Activated CD4-positive, alpha-beta memory T cell treated with anti-CD3 and anti-CD28 coated beads, Interleukin-2, amount 10 ng/mL, durations not matched to agents 7 days and 5 days (primary cell): ENCODE results near the gene SLIT1. TPM values are rescaled to one million over a fixed set of nuclear protein-coding genes. Genes with fewer than 3 reads are reported as not detected.
"Not testable (repeated sequence)": the region's sequence is repeated elsewhere in the genome, so short reads cannot be mapped to it uniquely, and the experiment has no call there.

Experiments
- CTCF ChIA-PET: fragments of 350-600 bp; sonication (Branson Sonifier 250); formaldehyde crosslinking; loops from one replicate; lab custom pipeline; 2021; ENCODE audit warnings: antibody characterized with exemption, inconsistent platforms; lab: Charles Lee
- POLR2A ChIA-PET: fragments of 350-600 bp; sonication (Branson Sonifier 250); formaldehyde crosslinking; loops from one replicate; lab custom pipeline; 2021; ENCODE audit warnings: antibody characterized with exemption; lab: Charles Lee
- DNase-seq: peaks from one replicate; pipeline ENCODE4 v3.0.0-alpha.2; 2020
- H3K27ac Mint-ChIP-seq: one replicate; pipeline ENCODE4 v1.8.0; 2021; ENCODE audit warnings: mild to moderate bottlenecking, mixed read lengths
- H3K27me3 Mint-ChIP-seq: one replicate; pipeline ENCODE4 v1.8.0; 2021; ENCODE audit warnings: mixed read lengths
- H3K36me3 Mint-ChIP-seq: one replicate; pipeline ENCODE4 v1.8.0; 2021; ENCODE audit warnings: low read depth, mixed read lengths
- H3K4me1 Mint-ChIP-seq: one replicate; pipeline ENCODE4 v1.8.0; 2021; ENCODE audit warnings: mixed read lengths
- H3K4me3 Mint-ChIP-seq: one replicate; pipeline ENCODE4 v1.8.0; 2021; ENCODE audit warnings: mild to moderate bottlenecking, mixed read lengths
- H3K9me3 Mint-ChIP-seq: one replicate; pipeline ENCODE4 v1.8.0; 2021; ENCODE audit warnings: mixed read lengths
- total RNA-seq, 2 experiments: library from RNA; stranded (reverse); gene quantifications; one replicate each; pipeline ENCODE4 v1.2.3, GENCODE V29; 2021

The SLIT1 gene
- total RNA-seq, 2 experiments from 2014 or later: 0.30 to 0.35 TPM

- Mint-ChIP-seq H3K4me3 (no peak overlapping the region), H3K4me1 (peaks cover 3% of the 10 kb centered on the region), H3K36me3 (no peaks in the 10 kb centered on the region), H3K27ac (no peak overlapping the region), H3K9me3 (no peaks in the 10 kb centered on the region), H3K27me3 (no peaks in the 10 kb centered on the region)
- DNase-seq: no peak
- CTCF ChIA-PET: no interaction called here
- POLR2A ChIA-PET: no interaction called here
These were observed 142.8 kb downstream of the SLIT1 start for GRCh38 chr10:97042716-97043562.

- Mint-ChIP-seq H3K27me3 (no peaks in the 10 kb centered on the region), H3K36me3 (no peaks in the 10 kb centered on the region), H3K9me3 (no peaks in the 10 kb centered on the region), H3K4me1 (peaks cover 9% of the 10 kb centered on the region), H3K4me3 (no peak overlapping the region), H3K27ac (no peak overlapping the region)
- POLR2A ChIA-PET: no interaction called here
- CTCF ChIA-PET: no interaction called here
- DNase-seq: no peak
These were observed 143.7 kb downstream of the SLIT1 start for GRCh38 chr10:97042081-97042480.

GRCh38 chr10:97040706-97041105 is 145.1 kb downstream of the SLIT1 start:
- Mint-ChIP-seq H3K27me3 (peaks cover 4% of the 10 kb centered on the region), H3K36me3 (no peaks in the 10 kb centered on the region), H3K27ac (no peak overlapping the region), H3K4me1 (peaks cover 9% of the 10 kb centered on the region), H3K9me3 (no peaks in the 10 kb centered on the region), H3K4me3 (no peak overlapping the region)
- no peak for DNase-seq
- POLR2A ChIA-PET: no interaction called here
- CTCF ChIA-PET: no interaction called here

GRCh38 chr10:97040248-97040584 is 145.5 kb downstream of the SLIT1 start:
- H3K4me1 Mint-ChIP-seq: peaks cover 9% of the 10 kb centered on the region
- ChIA-PET POLR2A (no interaction called here), CTCF (interaction anchor here (1.1 kb wide), 1 partner anchor 170 kb away, joined by 3 read pairs; no protein-coding TSS in a partner anchor)
- no peak for DNase-seq
- no peak overlapping the region for H3K27ac Mint-ChIP-seq
- H3K36me3 Mint-ChIP-seq: no peaks in the 10 kb centered on the region
- peaks cover 4% of the 10 kb centered on the region for H3K27me3 Mint-ChIP-seq
- H3K4me3 Mint-ChIP-seq: no peak overlapping the region
- no peaks in the 10 kb centered on the region for H3K9me3 Mint-ChIP-seq

- no peak overlapping the region for H3K27ac Mint-ChIP-seq
- H3K4me1 Mint-ChIP-seq: peaks cover 9% of the 10 kb centered on the region
- H3K27me3 Mint-ChIP-seq: peaks cover 4% of the 10 kb centered on the region
- ChIA-PET CTCF (interaction anchor here (1.0 to 1.1 kb wide), 2 partner anchors 11 to 171 kb away, joined by 3 read pairs; no protein-coding TSS in a partner anchor), POLR2A (no interaction called here)
- no peak overlapping the region for H3K4me3 Mint-ChIP-seq
- no peaks in the 10 kb centered on the region for H3K36me3 Mint-ChIP-seq
- DNase-seq: no peak
- H3K9me3 Mint-ChIP-seq: no peaks in the 10 kb centered on the region
These were observed 146.1 kb downstream of the SLIT1 start for GRCh38 chr10:97039538-97040247.

- DNase-seq: no peak
- Mint-ChIP-seq H3K9me3 (no peaks in the 10 kb centered on the region), H3K27ac (no peak overlapping the region), H3K27me3 (peaks cover 4% of the 10 kb centered on the region), H3K4me3 (no peak overlapping the region), H3K4me1 (peaks cover 9% of the 10 kb centered on the region), H3K36me3 (no peaks in the 10 kb centered on the region)
- ChIA-PET CTCF (interaction anchor here (0.6 to 4.4 kb wide), 9 partner anchors 12 to 398 kb away, joined by 3 to 67 read pairs (median 7); no protein-coding TSS in a partner anchor), POLR2A (no interaction called here)
These were observed 147.1 kb downstream of the SLIT1 start for GRCh38 chr10:97038688-97039087.

- no peaks in the 10 kb centered on the region for H3K9me3 Mint-ChIP-seq
- H3K36me3 Mint-ChIP-seq: no peaks in the 10 kb centered on the region
- CTCF ChIA-PET: interaction anchor here (0.6 to 4.4 kb wide), 37 partner anchors 10 to 524 kb away, joined by 3 to 67 read pairs (median 4); partner anchors contain the start of gene TLL2
- peaks cover 6% of the 10 kb centered on the region for H3K27me3 Mint-ChIP-seq
- no peak overlapping the region for H3K27ac Mint-ChIP-seq
- H3K4me1 Mint-ChIP-seq: peaks cover 9% of the 10 kb centered on the region
- peak overlapping the region; percentile 29 for H3K4me3 Mint-ChIP-seq
- POLR2A ChIA-PET: no interaction called here
- DNase-seq: peak; percentile 66
These were observed 148.1 kb downstream of the SLIT1 start for GRCh38 chr10:97037365-97038361.

- H3K4me3 Mint-ChIP-seq: no peak overlapping the region
- H3K27ac Mint-ChIP-seq: no peak overlapping the region
- ChIA-PET CTCF (interaction anchor here (1.8 to 4.4 kb wide), 4 partner anchors 9 to 200 kb away, joined by 5 to 67 read pairs (median 33); no protein-coding TSS in a partner anchor), POLR2A (no interaction called here)
- DNase-seq: no peak
- H3K27me3 Mint-ChIP-seq: peaks cover 6% of the 10 kb centered on the region
- H3K4me1 Mint-ChIP-seq: peaks cover 9% of the 10 kb centered on the region
- no peaks in the 10 kb centered on the region for H3K36me3 Mint-ChIP-seq
- no peaks in the 10 kb centered on the region for H3K9me3 Mint-ChIP-seq
These were observed 150.6 kb downstream of the SLIT1 start for GRCh38 chr10:97034958-97035769.

GRCh38 chr10:97034301-97034700 is 151.5 kb downstream of the SLIT1 start:
- ChIA-PET POLR2A (no interaction called here), CTCF (no interaction called here)
- Mint-ChIP-seq H3K4me3 (no peak overlapping the region), H3K27me3 (peaks cover 6% of the 10 kb centered on the region), H3K4me1 (peaks cover 9% of the 10 kb centered on the region), H3K9me3 (no peaks in the 10 kb centered on the region), H3K27ac (no peak overlapping the region), H3K36me3 (no peaks in the 10 kb centered on the region)
- DNase-seq: no peak

GRCh38 chr10:97033841-97034240 is 151.9 kb downstream of the SLIT1 start:
- H3K4me3 Mint-ChIP-seq, H3K36me3 Mint-ChIP-seq, H3K9me3 Mint-ChIP-seq, CTCF ChIA-PET, DNase-seq, POLR2A ChIA-PET, H3K27ac Mint-ChIP-seq, H3K4me1 Mint-ChIP-seq, H3K27me3 Mint-ChIP-seq: not testable (repeated sequence)

- Mint-ChIP-seq H3K27me3 (peaks cover 15% of the 10 kb centered on the region), H3K36me3 (no peaks in the 10 kb centered on the region), H3K4me3 (no peak overlapping the region), H3K4me1 (peaks cover 4% of the 10 kb centered on the region), H3K9me3 (no peaks in the 10 kb centered on the region), H3K27ac (no peak overlapping the region)
- no peak for DNase-seq
- CTCF ChIA-PET: interaction anchor here (0.6 kb wide), 1 partner anchor 254 kb away, joined by 3 read pairs; no protein-coding TSS in a partner anchor
- POLR2A ChIA-PET: no interaction called here
These were observed 153.1 kb downstream of the SLIT1 start for GRCh38 chr10:97032624-97033023.

GRCh38 chr10:97031459-97031858 is 154.3 kb downstream of the SLIT1 start:
- H3K27ac Mint-ChIP-seq: no peak overlapping the region

More at GRCh38 chr10:97031459-97031858, 154.3 kb downstream of the SLIT1 start:
- H3K4me3 Mint-ChIP-seq: no peak overlapping the region
- no peaks in the 10 kb centered on the region for H3K36me3 Mint-ChIP-seq
- no peaks in the 10 kb centered on the region for H3K9me3 Mint-ChIP-seq
- H3K4me1 Mint-ChIP-seq: no peaks in the 10 kb centered on the region
- ChIA-PET CTCF (no interaction called here), POLR2A (no interaction called here)
- no peak for DNase-seq
- peaks cover 19% of the 10 kb centered on the region for H3K27me3 Mint-ChIP-seq
